Testis (tissue), 3 donors: ENCODE measurements around the gene UBE2K. TPM values are rescaled to one million over a fixed set of nuclear protein-coding genes. Genes with fewer than 3 reads are reported as not detected.

Experiments
- DNase-seq: peaks from one replicate; pipeline ENCODE4 v3.0.0-alpha.2; 2019
- H3K27ac ChIP-seq, 2 donors: fragments of 200-600 bp; sonication (generic); one replicate each; pipeline ENCODE4 v1.5.1; 2019
- H3K27me3 ChIP-seq: fragments of 200-600 bp; sonication (generic); one replicate; pipeline ENCODE4 v1.5.1; 2019
- H3K36me3 ChIP-seq: fragments of 200-600 bp; sonication (generic); one replicate; pipeline ENCODE4 v1.5.1; 2017; ENCODE audit warnings: low read depth; ENCODE audit errors: missing control alignments
- H3K4me1 ChIP-seq: fragments of 200-600 bp; sonication (generic); one replicate; pipeline ENCODE4 v1.5.1; 2019
- H3K4me3 ChIP-seq, 2 donors: fragments of 200-600 bp; sonication (generic); one replicate each; pipeline ENCODE4 v1.5.1; 2017 to 2019
- H3K9me3 ChIP-seq: fragments of 200-600 bp; sonication (generic); one replicate; pipeline ENCODE4 v1.5.1; 2017
- CTCF ChIP-seq, 3 experiments: fragments of 450-650 bp in 2 of 3; fragments of 200-600 bp in 1 of 3; sonication (generic) in 1 of 3; IDR thresholded peaks; one replicate each; pipeline ENCODE4 v1.5.1; 2016 to 2019; ENCODE audit warnings: antibody characterized with exemption in 3 of 3, mild to moderate bottlenecking in 2 of 3, moderate library complexity in 1 of 3
- POLR2A ChIP-seq: fragments of 450-650 bp; IDR thresholded peaks from one replicate; pipeline ENCODE4 v1.6.1; 2017; ENCODE audit warnings: antibody characterized with exemption, mild to moderate bottlenecking, moderate library complexity
- WGBS, 2 donors: methylation state at CpG; one replicate each; pipeline ENCODE4 v1.1.5; 2018; 5-methylcytosine and 5-hydroxymethylcytosine counted together
- intact Hi-C: fragments of 100-400 bp; cut with DNase I; formaldehyde crosslinking; loops from one replicate; pipeline ENCODE4 v1.15.1; 2023; ENCODE audit warnings: low total_unique reads
- polyA plus RNA-seq: library from polyadenylated mRNA; stranded (reverse); fragments of 350-450 nt; fragmentation: Illumina TruSeq; extraction: RNeasy Lipid Tissue Mini Kit (QIAGEN cat#74804); gene quantifications from one replicate; pipeline ENCODE4 v1.2.3, GENCODE V29; 2014; ENCODE audit warnings: low read depth, low replicate concordance; ENCODE audit not compliant: insufficient read depth
- total RNA-seq, 2 donors: library from RNA; depleted of rRNA; stranded (reverse); fragments of >200 nt; gene quantifications; one replicate each; pipeline ENCODE4 v1.2.3, GENCODE V29; 2016

Gene UBE2K
- total and polyA plus RNA-seq, 3 donors from 2014 or later = 23.0 to 81.8 (median 24.3) TPM

GRCh38 chr4:39758176-39758575 is 60.2 kb downstream of the UBE2K start:
- Histone ChIP-seq H3K27me3 (no peaks in the 10 kb centered on the region), H3K4me1 (no peaks in the 10 kb centered on the region), H3K27ac (no peak overlapping the region), H3K4me3 (no peak overlapping the region), H3K9me3 (no peaks in the 10 kb centered on the region), H3K36me3 (no peaks in the 10 kb centered on the region)
- no peak for DNase-seq
- no peak for TF ChIP-seq POLR2A
- no peak for TF ChIP-seq CTCF (IDR thresholded peaks at IDR 0.05)
- intact Hi-C loops = no loop called here
- WGBS, 2 donors = 93 to 94% methylated on average over 6 of the region's 6 CpGs

GRCh38 chr4:39759569-39759968 is 61.6 kb downstream of the UBE2K start:
- Histone ChIP-seq H3K36me3 (no peaks in the 10 kb centered on the region), H3K27me3 (no peaks in the 10 kb centered on the region), H3K27ac (no peak overlapping the region), H3K4me1 (no peaks in the 10 kb centered on the region), H3K9me3 (no peaks in the 10 kb centered on the region), H3K4me3 (no peak overlapping the region)
- intact Hi-C loops = no loop called here
- 96% methylated on average over 4 of the region's 4 CpGs for WGBS, 2 donors
- TF ChIP-seq CTCF (IDR thresholded peaks at IDR 0.05) = no peak
- TF ChIP-seq POLR2A = no peak
- no peak for DNase-seq

GRCh38 chr4:39761005-39761667 is 63.2 kb downstream of the UBE2K start:
- TF ChIP-seq POLR2A (no peak), CTCF (IDR thresholded peaks at IDR 0.05) (no peak)
- no peaks in the 10 kb centered on the region for H3K36me3 ChIP-seq
- WGBS, 2 donors = 90 to 92% methylated on average over 4 of the region's 4 CpGs
- H3K9me3 ChIP-seq = no peaks in the 10 kb centered on the region
- no peak overlapping the region for H3K4me3 ChIP-seq
- DNase-seq = no peak
- no peak overlapping the region for H3K27ac ChIP-seq
- no peaks in the 10 kb centered on the region for H3K4me1 ChIP-seq
- intact Hi-C loops = no loop called here
- no peaks in the 10 kb centered on the region for H3K27me3 ChIP-seq

GRCh38 chr4:39763714-39764572 is 66.0 kb downstream of the UBE2K start:
- Histone ChIP-seq H3K27me3 (no peaks in the 10 kb centered on the region), H3K4me1 (no peaks in the 10 kb centered on the region), H3K27ac (no peak overlapping the region), H3K9me3 (no peaks in the 10 kb centered on the region), H3K36me3 (no peaks in the 10 kb centered on the region), H3K4me3 (no peak overlapping the region)
- DNase-seq = no peak
- 75 to 85% methylated on average over 9 of the region's 9 CpGs for WGBS, 2 donors
- intact Hi-C loops = no loop called here
- TF ChIP-seq CTCF (IDR thresholded peaks at IDR 0.05) = no peak
- TF ChIP-seq POLR2A = no peak
